IPS-NIHi7 (cell line): ENCODE results near the gene ODAD4.
"Not testable (repeated sequence)": the region's sequence is repeated elsewhere in the genome, so short reads cannot be mapped to it uniquely, and the experiment has no call there.

Source experiments
- DNase-seq: peaks from one replicate; pipeline ENCODE4 v3.0.0; 2012; ENCODE audit warnings: mixed read lengths; ENCODE audit errors: extremely low spot score

ODAD4 gene

DNA sequence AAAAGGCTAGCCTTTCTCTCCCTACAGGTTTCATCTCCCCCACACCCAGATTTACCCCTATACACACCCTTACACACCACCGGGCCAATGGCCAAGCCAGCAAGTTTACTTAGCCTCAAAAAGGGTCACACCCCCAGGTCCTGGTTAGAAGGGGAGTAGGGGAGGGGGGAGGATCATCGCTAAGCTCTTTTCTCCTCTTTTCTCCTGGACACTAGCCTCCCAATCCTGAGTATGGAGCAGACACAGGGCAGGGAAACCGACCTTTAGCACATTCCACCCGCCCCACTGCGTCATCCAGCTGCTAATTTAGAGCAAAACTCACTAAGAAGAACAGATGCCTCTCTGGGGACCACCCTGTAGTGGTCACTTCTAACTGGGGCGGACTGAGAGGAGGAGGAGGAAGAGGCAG lies 16.1 kb upstream of the ODAD4 start:
- DNase-seq: no peak

- no peak for DNase-seq
Observed at GRCh38 chr17:41915020-41915419, 15.4 kb upstream of the ODAD4 start.

DNA sequence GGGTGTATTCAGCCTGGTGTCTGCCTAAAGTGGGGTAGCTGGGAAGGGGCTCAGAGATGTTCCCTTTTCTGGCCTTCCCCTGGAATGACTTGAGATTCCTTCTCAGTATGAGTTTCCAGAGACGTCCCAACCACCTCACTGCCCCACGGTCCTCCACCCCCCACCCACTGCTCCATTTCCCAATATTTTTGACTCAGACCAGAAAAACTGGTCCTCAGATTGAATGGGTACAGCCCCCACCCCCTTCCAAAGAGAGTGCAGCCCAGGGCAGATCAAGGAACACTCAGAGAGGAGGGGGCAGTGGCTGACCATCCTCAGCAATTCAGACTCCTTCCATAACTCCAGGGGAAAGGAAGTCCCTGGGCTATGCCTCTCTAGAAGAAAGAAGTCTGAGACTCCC lies 14.9 kb upstream of the ODAD4 start:
- no peak for DNase-seq

DNA sequence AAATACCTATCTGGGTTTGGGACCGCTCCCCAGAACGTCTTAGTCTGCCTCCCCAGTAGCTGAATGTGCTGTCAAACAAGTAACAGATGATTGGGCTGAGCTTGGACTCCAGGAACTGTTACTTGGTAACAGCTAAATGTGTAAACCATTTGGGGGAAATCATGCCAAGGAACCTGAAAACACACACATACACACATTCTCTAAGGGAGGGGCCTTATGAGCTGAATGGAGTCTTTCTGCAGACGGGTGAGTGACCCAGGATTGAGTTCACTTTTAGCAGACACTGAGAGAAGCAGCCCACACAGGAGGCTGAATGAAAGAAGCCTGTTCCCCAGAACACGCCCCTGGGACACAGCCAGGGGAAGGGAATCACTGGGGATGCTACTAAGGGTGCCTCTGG lies 13.2 kb upstream of the ODAD4 start:
- DNase-seq: no peak

GRCh38 chr17:41917679-41918313 lies 12.6 kb upstream of the ODAD4 start:
- DNase-seq: no peak

DNA sequence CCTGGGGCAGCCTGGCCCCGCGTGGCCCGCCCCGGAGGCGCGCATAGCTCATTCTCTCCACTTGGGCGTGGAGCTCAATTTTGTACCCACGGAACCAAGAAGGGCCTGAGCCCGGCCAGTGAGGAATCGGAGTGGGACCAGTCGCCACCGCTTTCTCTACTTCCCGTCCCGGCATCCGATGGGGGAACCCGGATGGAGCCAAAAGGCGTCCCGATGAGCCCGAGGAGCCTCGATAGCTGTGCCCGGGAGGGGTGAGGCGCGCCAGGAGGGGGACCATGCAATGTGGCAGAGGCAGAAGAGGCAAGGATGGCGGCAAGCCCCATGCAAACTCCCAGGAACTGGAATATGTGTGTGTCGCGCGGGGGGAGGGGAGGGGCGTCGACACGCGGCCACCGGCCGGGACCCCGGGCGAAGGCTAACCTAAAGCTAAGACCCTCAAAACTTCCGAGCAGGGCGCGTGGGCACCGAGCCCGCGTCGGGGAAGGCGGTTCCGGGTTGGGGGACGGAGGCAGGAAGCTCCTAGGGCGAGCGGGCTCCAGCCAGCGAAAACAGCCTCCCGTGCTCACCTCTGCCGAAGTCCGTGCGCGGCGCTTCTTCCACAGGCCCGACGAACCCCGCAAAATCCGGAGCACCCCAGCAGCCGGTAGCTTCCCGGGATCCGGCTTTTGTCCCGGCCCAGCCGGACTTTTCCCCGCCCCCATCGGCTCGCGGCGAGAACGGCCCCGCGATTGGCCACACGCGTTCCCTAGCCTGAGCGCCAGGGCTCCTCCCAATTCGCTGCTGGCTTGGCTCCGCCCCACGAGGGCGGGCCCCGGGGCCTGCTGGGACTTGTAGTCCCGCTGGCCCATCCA lies 11.9 kb upstream of the ODAD4 start, which contains the start of gene ACLY:
TSS of gene ACLY (minus strand) at position 638 of the 851 bp plus-strand sequence. CDS start 5,078 bp downstream, outside the sequence.
- peak; percentile 100 for DNase-seq

DNA sequence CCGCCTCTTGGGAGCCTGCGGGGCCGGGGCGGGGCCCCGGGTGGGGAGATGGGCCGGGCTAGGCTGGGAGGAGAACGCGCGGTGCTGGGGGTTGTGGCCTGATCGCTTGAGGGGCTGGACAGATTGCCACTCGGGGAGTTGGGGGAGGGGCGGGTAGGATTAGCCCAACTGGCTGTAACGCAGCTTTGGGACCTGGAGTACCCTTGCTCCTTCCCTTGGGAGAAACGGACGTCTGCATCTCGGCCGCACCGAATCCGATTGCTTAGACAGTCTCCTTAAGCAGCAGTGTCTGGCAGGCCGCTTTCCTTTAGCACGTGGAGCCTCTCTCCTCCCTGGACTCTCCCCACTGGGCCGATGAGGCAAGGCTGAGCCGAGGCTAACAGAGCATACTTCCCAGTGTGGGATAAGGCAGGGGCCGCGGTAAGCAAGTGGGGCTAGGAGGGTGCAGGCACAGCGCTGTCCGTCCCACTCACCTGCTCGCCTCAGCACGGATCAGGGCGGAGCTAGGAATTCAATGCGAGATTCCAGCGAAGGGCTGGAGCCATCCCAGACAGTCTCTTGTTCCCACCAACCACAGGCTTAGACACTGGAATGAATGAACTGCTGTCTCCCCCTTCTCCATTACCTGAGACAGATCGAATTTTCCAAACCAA lies 11.1 kb upstream of the ODAD4 start:
- DNase-seq: peak; percentile 80

DNA sequence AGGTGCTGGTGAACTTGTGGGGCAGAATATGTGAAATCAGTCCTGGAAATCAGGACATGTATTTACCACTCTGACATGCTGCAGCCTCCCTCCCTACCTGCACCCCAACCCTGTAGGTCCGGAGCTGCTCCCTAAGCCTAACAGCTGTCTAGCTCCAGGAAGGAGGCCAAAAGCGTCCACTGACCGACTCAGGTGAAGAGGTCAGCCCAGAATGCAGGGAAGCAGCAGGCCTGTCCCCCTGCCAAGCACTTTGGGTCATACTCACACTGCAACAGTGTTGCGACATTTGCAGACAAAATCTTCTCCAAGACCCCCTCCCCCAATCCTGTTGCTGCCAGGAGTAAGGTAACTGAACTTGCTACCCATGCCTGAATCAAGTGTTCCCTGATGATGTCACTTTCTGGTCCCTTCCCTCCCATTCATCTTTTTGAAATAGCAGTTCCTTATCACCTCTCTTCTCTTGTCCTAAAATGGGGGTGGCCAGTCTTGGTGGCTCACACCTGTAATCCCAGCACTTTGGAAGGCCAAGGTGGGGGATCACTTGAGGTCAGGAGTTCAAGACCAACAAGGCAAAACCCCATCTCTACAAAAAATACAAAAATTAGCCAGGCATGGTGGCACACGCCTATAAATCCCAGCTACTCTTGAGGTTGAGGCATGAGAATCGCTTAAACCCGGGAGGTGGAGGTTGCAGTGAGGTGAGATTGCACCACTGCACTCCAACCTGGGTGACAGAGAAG lies 10.4 kb upstream of the ODAD4 start:
- DNase-seq: no peak

- DNase-seq: no peak
Observed at GRCh38 chr17:41920580-41920955, 9.8 kb upstream of the ODAD4 start.

DNA sequence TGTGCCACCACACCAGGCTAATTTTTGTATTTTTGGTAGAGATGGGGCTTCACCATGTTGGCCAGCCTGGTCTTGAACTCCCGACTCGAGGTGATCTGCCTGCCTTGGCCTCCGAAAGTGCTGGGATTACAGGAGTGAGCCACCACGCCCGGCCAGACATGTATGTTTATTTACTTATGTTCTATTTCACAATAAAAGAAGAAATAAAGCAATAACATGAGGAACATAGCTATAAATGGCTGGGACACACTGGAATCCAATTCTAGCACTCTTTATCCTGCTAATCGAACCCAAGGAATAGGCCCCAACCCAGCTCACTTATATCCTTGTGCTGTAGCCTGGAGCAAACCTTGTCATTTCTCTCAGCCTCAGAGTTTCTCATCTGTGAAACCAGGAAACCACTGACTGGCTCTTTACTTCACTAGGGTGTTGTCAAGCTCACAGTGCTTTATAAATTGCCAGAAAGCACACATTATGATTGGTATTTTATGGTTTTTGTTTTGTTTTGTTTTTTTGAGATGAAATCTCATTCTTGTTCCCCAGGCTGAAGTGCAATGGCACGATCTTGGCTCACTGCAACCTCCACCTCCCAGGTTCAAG lies 4.3 kb upstream of the ODAD4 start:
- DNase-seq: no peak

GRCh38 chr17:41928693-41929251 lies 1.6 kb upstream of the ODAD4 start:
- no peak for DNase-seq

DNA sequence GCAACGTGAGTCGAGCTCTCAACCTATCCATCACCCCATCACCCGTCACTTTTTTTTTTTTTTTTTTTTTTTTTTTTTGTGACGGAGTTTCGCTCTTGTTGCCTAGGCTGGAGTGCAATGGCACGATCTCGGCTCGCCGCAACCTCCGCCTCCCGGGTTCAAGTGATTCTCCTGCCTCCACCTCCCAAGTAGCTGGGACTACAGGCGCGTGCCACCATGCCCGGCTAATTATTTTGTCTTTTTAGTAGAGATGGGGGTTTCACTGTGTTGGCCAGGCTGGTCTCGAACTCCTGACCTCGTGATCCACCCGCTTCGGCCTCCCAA lies 378 bp downstream of the ODAD4 start:
- DNase-seq: not testable (repeated sequence)

DNA sequence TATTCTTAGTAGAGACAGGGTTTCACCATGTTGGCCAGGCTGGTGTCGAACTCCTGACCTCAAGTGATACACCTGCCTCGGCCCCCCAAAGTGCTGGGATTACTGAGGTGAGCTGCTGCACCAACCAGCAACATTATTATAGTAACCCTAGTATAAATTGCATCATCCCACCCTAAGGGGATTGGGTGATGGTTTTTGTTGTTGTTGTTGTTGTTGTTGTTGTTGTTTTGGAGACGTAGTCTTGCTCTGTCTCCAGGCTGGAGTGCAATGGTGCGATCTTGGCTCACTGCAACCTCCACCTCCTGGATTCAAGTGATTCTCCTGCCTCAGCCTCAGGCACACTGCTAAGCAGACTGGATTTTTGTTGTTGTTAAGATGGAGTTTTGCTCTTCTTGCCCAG lies 1.3 kb downstream of the ODAD4 start:
- not testable (repeated sequence) for DNase-seq

- DNase-seq: no peak
Observed at GRCh38 chr17:41932816-41933389, 2.5 kb downstream of the ODAD4 start.

DNA sequence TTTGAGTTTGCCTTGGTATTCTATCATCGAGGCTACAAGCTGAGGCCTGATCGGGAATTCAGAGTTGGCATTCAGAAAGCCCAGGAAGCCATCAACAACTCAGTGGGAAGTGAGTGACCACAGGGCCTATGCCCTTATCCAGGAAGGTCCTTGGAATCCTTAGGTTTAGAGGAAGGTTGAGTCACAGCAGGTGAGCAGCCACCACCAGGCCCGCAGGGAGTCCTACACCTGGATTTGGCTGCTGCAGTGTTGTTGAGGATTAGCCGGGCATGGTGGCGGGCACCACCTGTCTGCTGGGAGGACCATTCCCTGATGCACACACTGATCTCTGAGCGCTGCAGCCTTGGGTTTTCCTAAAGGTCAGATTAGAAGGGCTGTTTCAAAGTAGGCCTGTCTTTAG lies 5.2 kb downstream of the ODAD4 start:
- DNase-seq: no peak

DNA sequence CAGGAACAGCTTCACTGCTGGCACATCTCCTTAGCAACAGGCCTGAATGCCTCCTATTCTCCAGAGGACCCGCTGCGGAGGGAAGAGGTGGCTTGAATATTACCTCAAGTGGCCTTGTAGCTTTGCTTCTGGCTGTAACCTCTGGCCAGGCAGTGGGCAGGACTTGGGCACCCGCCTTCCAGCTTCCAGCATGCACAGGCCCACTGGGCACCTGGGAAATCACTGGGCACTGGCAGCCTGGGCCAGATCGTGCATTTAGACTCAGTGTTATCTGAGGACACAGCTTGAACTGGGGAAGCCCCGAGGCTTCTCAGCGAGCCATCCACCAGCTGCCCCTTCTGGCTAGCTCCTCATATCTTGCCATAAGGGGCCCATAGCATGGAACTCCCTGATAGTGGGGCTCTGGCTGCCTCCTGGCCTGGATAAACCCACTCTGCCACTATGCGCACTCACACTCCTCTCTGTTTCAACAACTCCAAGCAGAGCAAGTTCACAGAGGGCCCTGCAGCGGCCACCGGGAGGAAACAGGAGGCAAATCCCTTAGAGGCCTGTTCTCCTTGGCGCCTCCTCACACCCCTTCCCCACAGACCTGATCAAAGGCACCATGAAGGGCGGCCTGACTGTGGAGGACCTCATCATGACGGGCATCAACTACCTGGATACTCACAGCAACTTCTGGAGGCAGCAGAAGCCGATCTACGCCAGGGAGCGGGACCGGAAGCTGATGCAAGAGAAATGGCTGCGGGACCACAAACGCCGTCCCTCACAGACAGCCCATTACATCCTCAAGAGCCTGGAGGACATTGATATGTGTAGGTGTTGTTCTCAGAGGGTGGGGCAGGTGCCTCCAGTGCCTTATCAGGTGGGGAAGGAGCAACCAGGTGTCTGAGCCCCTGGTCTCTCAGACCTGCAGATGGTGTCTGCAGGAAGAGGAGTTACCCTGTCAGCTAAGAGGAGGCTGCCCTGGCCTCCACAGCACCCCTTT lies 7.8 kb downstream of the ODAD4 start:
- DNase-seq: no peak

DNA sequence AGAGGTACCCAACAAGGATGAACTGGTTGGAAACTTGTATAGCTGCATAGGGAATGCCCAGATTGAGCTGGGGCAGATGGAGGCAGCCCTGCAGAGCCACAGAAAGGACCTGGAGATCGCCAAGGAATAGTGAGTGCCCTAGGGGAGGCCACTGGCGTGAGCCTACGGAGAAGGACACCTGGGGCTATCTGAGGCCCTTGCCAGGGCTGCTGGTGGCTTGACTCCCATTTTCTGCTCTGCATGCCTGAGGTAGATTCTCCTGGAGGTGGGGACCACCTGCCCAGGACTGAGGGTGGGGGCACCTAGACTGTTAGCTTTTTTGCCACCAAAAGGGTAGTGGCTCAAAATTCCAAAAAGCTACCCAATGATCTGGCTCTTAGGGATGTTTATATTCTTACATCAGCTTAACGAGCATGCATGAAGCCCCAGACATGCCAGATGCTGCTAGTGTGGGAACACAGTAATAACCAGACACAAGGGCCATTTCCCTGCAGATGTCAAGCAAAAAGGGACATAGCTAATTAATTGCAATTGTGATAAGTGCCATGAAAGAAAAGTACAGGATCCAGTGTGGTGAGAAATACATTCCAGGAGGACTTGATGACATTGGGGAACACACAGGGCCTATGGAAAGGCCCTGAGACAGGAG lies 8.8 kb downstream of the ODAD4 start:
- DNase-seq: no peak

DNA sequence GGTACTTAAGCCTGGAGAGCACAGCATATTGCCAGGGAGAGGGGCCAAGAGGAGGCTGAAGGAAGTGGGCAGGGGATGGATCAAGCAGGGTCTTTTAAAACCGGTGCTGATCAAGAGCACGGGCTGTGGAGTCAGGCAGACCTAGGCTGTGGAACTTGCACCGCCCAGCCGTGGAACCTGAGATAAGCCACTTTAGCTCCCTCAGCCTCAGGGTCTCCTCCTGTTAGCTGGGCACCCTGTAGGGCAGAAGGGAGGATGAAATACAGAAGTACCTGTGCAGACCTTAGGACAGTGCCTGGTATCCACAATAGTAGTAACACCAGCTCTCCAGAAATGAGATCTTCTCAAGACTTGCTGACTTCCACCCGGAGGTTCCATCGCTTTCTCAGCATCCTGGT lies 9.3 kb downstream of the ODAD4 start:
- DNase-seq: no peak

DNA sequence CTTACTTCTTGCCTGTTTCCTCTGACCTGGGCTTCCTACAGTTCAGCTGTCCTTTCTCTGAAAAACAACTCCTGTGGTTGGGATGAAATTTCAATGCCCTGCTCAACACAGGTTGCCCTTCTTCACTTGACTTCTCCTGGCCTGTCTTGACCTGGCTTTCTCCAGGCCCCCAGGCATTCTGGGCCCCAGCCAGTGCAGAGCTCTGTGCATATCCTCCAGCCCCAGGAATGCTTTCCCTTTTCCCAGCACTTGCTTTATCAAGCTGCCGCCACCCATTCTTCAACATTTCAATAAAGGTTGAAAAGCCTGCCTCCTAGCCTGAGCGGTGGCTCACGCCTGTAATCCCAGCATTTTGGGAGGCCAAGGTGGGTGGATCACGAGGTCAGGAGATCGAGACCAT lies 10.8 kb downstream of the ODAD4 start:
- DNase-seq: no peak
